HepG2 (cell line): Measurements from ENCODE around the gene VPS13D. TPM values are rescaled to one million over a fixed set of nuclear protein-coding genes. Genes with fewer than 3 reads are reported as not detected.

ENCODE experiments used
- CREM ChIP-seq, 2 experiments: sonication (generic) in 1 of 2; formaldehyde crosslinking in 1 of 2; IDR thresholded peaks; 2 replicates each; pipeline versions ENCODE4 v1.4.0 to v1.6.1; 2016 to 2020; ENCODE audit warnings: antibody characterized with exemption in 1 of 2, mild to moderate bottlenecking in 1 of 2, missing genetic modification reagents in 1 of 2
- GABPB1 ChIP-seq: IDR thresholded peaks from 2 replicates; pipeline ENCODE4 v1.6.1; 2016; ENCODE audit warnings: mild to moderate bottlenecking, missing genetic modification reagents, moderate library complexity, missing compliant biosample characterization
- HNRNPH1 ChIP-seq: fragments of 200-400 bp; formaldehyde crosslinking; optimal IDR thresholded peaks from 2 replicates; pipeline ENCODE3; 2017; ENCODE audit warnings: mild to moderate bottlenecking, low read depth, low read length
- HOXA5 ChIP-seq: sonication (generic); formaldehyde crosslinking; IDR thresholded peaks from 2 replicates; pipeline ENCODE4 v1.4.0; 2020; ENCODE audit warnings: missing genetic modification reagents
- KDM2A ChIP-seq: sonication (generic); formaldehyde crosslinking; IDR thresholded peaks from 2 replicates; pipeline ENCODE4 v1.4.0; 2020; ENCODE audit warnings: low read depth, missing genetic modification reagents, borderline replicate concordance
- PHF20 ChIP-seq: sonication (generic); formaldehyde crosslinking; IDR thresholded peaks from 2 replicates; pipeline ENCODE4 v1.5.0; 2020; ENCODE audit warnings: mild to moderate bottlenecking, missing genetic modification reagents
- POLR2G ChIP-seq: fragments of 200-400 bp; formaldehyde crosslinking; IDR thresholded peaks from 2 replicates; pipeline ENCODE4 v1.6.1; 2018; ENCODE audit warnings: mild to moderate bottlenecking, low read depth, low read length, moderate library complexity
- THAP11 ChIP-seq: IDR thresholded peaks from 2 replicates; pipeline ENCODE4 v1.6.1; 2016; ENCODE audit warnings: missing biosample characterization, missing genetic modification reagents
- ZNF777 ChIP-seq: sonication (generic); formaldehyde crosslinking; IDR thresholded peaks from 2 replicates; pipeline ENCODE4 v1.4.0; 2020; ENCODE audit warnings: missing genetic modification reagents
- polyA plus RNA-seq, 8 experiments: library from polyadenylated mRNA; depleted of rRNA in 3 of 8; stranded (reverse) in 7 of 8; unstranded in 1 of 8; fragments of >200 nt; fragmentation: Illumina TruSeq in 4 of 8; extraction: Trizol in 4 of 8; gene quantifications; 2 replicates each; pipeline versions ENCODE4 v1.2.1 to v1.2.3, GENCODE V29; 2011 to 2016; ENCODE audit warnings: low read depth in 4 of 8, missing spikeins in 1 of 8, mixed read lengths in 1 of 8; ENCODE audit not compliant: insufficient read depth in 1 of 8
- total RNA-seq, 5 experiments: library from RNA; depleted of rRNA; stranded (reverse); fragments of >200 nt; fragmentation: Illumina TruSeq; extraction: Trizol; gene quantifications; 2 replicates each; pipeline ENCODE4 v1.2.3, GENCODE V29; 2016; ENCODE audit warnings: low read depth in 1 of 5
- TF ChIP-seq, protein P1 (sequence below): sonication (generic); formaldehyde crosslinking; IDR thresholded peaks from 2 replicates; pipeline ENCODE4 v1.4.0; 2020; ENCODE audit warnings: missing genetic modification reagents

Gene VPS13D
- total and polyA plus RNA-seq, 2 of the 13 experiments (the other 11 are each of a cell fraction or from before 2014, with no cell fraction given): 8.6 to 13.9 TPM

DNA sequence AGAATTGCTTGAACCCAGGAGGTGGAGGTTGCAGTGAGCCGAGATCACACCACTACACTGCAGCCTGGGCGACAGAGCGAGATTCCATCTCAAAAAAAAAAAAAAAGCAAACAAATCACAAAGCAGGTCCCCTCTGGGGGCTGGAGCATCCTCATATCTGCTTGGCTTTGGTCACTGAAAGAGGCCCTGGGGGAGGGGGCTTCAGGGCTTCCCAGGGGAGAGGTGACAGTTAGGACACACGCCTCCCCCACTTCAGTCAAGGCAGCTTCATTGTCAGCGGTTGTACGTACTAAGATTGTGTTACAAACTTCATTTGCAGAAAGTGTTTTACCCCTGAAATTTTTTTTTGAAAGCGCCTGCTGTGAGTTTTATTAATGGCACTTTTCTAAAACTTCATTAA lies 257.7 kb downstream of the VPS13D start (continued):
- TF ChIP-seq, protein P1, sequence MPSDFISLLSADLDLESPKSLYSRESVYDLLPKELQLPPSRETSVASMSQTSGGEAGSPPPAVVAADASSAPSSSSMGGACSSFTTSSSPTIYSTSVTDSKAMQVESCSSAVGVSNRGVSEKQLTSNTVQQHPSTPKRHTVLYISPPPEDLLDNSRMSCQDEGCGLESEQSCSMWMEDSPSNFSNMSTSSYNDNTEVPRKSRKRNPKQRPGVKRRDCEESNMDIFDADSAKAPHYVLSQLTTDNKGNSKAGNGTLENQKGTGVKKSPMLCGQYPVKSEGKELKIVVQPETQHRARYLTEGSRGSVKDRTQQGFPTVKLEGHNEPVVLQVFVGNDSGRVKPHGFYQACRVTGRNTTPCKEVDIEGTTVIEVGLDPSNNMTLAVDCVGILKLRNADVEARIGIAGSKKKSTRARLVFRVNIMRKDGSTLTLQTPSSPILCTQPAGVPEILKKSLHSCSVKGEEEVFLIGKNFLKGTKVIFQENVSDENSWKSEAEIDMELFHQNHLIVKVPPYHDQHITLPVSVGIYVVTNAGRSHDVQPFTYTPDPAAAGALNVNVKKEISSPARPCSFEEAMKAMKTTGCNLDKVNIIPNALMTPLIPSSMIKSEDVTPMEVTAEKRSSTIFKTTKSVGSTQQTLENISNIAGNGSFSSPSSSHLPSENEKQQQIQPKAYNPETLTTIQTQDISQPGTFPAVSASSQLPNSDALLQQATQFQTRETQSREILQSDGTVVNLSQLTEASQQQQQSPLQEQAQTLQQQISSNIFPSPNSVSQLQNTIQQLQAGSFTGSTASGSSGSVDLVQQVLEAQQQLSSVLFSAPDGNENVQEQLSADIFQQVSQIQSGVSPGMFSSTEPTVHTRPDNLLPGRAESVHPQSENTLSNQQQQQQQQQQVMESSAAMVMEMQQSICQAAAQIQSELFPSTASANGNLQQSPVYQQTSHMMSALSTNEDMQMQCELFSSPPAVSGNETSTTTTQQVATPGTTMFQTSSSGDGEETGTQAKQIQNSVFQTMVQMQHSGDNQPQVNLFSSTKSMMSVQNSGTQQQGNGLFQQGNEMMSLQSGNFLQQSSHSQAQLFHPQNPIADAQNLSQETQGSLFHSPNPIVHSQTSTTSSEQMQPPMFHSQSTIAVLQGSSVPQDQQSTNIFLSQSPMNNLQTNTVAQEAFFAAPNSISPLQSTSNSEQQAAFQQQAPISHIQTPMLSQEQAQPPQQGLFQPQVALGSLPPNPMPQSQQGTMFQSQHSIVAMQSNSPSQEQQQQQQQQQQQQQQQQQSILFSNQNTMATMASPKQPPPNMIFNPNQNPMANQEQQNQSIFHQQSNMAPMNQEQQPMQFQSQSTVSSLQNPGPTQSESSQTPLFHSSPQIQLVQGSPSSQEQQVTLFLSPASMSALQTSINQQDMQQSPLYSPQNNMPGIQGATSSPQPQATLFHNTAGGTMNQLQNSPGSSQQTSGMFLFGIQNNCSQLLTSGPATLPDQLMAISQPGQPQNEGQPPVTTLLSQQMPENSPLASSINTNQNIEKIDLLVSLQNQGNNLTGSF: no peak
- no peak for TF ChIP-seq CREM (IDR thresholded peaks at IDR 0.05)
- no peak for TF ChIP-seq CREM (CRISPR knock-in tag; IDR thresholded peaks at IDR 0.05)
- TF ChIP-seq GABPB1: no peak
- TF ChIP-seq HOXA5: no peak
- no peak for TF ChIP-seq ZNF777 (CRISPR knock-in tag)
- TF ChIP-seq POLR2G: no peak
- TF ChIP-seq PHF20: no peak
- TF ChIP-seq THAP11 (CRISPR knock-in tag): no peak
- no peak for TF ChIP-seq HNRNPH1
- TF ChIP-seq KDM2A: no peak
